Neural crest cell (in vitro differentiated cells): ENCODE data around the gene TAF4. TPM values are rescaled to one million over a fixed set of nuclear protein-coding genes. Genes with fewer than 3 reads are reported as not detected.
A peak's percentile ranks its signal among the peaks of the same experiment; 100 is the strongest.

ENCODE experiments used
- DNase-seq: peaks from one replicate; pipeline ENCODE4 v3.0.0; 2021; ENCODE audit warnings: low read depth, mixed read lengths, low spot score
- H3K27ac Mint-ChIP-seq: one replicate; pipeline ENCODE4 v1.8.0; 2021; ENCODE audit warnings: mild to moderate bottlenecking, mixed read lengths; ENCODE audit not compliant: unreplicated experiment
- H3K27me3 Mint-ChIP-seq: 2 replicates; pipeline ENCODE4 v1.8.0; 2021; ENCODE audit warnings: low read depth, mild to moderate bottlenecking, mixed read lengths
- H3K36me3 Mint-ChIP-seq: 2 replicates; pipeline ENCODE4 v1.8.0; 2021; ENCODE audit warnings: low read depth, mild to moderate bottlenecking, mixed read lengths
- H3K4me1 Mint-ChIP-seq: 2 replicates; pipeline ENCODE4 v1.8.0; 2021; ENCODE audit warnings: mixed read lengths
- H3K4me3 Mint-ChIP-seq: one replicate; pipeline ENCODE4 v1.8.0; 2021; ENCODE audit warnings: mild to moderate bottlenecking, mixed read lengths
- H3K9me3 Mint-ChIP-seq: 2 replicates; pipeline ENCODE4 v1.8.0; 2021; ENCODE audit warnings: mixed read lengths
- total RNA-seq: library from RNA; stranded (reverse); gene quantifications from 2 replicates; pipeline ENCODE4 v1.2.1, GENCODE V29; 2021
- TF ChIP-seq, protein P1 (sequence below): fragments of 200-600 bp; sonication (generic); conservative IDR thresholded peaks from 2 replicates; pipeline ENCODE4 v1.5.0; 2021; ENCODE audit warnings: antibody characterized with exemption, mild to moderate bottlenecking

TAF4 gene
- total RNA-seq, 1 donor from 2014 or later = 33.6 TPM

DNA sequence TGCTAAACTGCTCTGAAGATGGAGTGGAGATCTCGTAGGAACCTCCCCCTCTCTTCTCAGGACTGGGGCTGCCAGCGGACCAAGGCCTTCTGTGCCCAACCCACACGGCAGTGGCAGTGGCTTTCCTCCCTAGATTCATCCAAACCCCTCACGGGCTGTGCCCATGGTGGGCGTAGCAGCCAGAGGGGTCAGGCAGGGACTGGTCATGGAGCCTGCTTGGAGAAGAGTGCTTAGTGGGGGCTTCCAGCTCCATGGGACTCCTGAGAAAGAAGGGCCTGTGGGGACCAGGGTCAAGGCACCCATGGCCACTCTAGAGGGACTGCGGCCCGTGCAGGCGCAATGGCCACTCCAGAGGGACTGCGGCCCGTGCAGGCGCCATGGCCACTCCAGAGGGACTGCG is 86.6 kb downstream of the TAF4 start:
- H3K4me1 Mint-ChIP-seq = peaks cover 22% of the 10 kb centered on the region
- peak overlapping the region; percentile 12 for H3K4me3 Mint-ChIP-seq
- no peaks in the 10 kb centered on the region for H3K27me3 Mint-ChIP-seq
- no peaks in the 10 kb centered on the region for H3K9me3 Mint-ChIP-seq
- TF ChIP-seq, protein P1, sequence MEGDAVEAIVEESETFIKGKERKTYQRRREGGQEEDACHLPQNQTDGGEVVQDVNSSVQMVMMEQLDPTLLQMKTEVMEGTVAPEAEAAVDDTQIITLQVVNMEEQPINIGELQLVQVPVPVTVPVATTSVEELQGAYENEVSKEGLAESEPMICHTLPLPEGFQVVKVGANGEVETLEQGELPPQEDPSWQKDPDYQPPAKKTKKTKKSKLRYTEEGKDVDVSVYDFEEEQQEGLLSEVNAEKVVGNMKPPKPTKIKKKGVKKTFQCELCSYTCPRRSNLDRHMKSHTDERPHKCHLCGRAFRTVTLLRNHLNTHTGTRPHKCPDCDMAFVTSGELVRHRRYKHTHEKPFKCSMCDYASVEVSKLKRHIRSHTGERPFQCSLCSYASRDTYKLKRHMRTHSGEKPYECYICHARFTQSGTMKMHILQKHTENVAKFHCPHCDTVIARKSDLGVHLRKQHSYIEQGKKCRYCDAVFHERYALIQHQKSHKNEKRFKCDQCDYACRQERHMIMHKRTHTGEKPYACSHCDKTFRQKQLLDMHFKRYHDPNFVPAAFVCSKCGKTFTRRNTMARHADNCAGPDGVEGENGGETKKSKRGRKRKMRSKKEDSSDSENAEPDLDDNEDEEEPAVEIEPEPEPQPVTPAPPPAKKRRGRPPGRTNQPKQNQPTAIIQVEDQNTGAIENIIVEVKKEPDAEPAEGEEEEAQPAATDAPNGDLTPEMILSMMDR = no peak
- peaks cover 10% of the 10 kb centered on the region for H3K36me3 Mint-ChIP-seq
- no peak for DNase-seq
- H3K27ac Mint-ChIP-seq = peak overlapping the region; percentile 6

DNA sequence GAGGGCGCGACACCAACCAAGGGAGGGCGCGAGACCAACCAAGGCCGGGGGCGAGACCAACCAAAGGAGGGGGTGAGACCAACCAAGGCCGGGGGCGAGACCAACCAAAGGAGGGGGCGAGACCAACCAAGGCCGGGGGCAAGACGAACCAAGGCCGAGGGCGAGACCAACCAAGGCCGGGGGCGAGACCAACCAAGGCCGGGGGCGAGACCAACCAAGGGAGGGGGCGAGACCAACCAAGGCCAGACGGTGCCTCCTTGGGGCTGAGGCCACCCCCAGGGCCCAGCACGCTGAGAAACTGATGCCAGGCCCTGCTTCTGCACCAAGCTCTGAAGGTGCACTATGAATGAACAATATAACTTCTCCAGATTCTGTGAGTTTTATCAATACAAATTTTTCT is 87.2 kb downstream of the TAF4 start:
- H3K27ac Mint-ChIP-seq = no peak overlapping the region
- no peak for DNase-seq
- H3K9me3 Mint-ChIP-seq = no peaks in the 10 kb centered on the region
- H3K27me3 Mint-ChIP-seq = no peaks in the 10 kb centered on the region
- peaks cover 5% of the 10 kb centered on the region for H3K36me3 Mint-ChIP-seq
- H3K4me3 Mint-ChIP-seq = no peak overlapping the region
- H3K4me1 Mint-ChIP-seq = peaks cover 18% of the 10 kb centered on the region
- TF ChIP-seq, protein P1 = no peak

DNA sequence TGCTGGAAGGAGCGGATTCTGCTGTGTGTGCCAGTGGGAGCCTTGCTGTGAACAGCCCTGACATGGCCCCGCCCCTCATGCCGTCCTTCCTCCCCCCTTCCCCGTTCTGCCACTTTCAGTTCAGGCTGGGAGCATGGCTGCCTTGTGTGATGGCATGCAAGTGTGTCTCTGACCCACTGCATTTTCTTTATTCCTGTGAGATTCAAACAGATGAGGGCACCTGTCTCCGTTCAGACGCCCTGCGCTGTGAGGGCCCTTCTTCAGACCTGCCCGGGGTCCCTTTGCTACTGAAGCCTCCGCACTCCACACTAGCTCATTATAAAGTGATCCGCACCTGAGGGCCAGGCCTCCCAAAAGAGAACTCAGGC is 88.3 kb downstream of the TAF4 start:
- Mint-ChIP-seq H3K27me3 (no peaks in the 10 kb centered on the region), H3K9me3 (no peaks in the 10 kb centered on the region), H3K27ac (no peak overlapping the region), H3K4me1 (peaks cover 18% of the 10 kb centered on the region), H3K4me3 (no peak overlapping the region), H3K36me3 (peaks cover 15% of the 10 kb centered on the region)
- TF ChIP-seq, protein P1 = no peak
- no peak for DNase-seq

DNA sequence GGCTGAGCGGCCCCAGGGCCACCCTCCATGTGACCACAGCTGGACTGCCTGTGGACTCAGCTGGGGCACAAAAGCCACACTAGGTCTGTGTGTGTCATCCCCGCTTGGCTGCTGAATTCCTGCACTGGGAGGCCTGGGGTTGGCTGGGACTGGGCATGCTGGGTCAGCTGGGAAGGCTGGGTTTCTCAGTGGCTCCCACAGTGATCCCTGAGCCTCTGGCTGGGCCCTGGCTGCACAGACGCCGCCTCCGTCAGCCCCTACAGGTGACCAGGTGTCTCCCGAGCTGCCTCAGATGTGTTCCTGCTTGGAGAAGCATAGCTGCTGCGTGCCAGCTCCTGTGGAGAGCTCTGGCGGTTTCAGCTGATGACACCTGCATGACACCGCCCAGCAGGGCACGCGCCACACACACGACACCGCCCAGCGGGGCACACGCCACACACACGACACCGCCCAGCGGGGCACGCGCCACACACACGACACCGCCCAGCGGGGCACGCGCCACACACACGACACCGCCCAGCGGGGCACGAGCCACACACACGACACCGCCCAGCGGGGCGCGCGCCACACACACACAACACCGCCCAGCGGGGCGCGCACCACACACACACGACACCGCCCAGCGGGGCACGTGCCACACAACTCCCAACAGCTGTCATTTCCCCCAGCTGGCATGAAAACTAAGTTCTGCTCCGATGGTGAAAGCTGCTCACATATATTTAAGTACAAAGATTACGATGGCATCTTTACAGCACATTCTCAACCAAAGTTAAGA is 88.8 kb downstream of the TAF4 start:
- Mint-ChIP-seq H3K27ac (no peak overlapping the region), H3K27me3 (no peaks in the 10 kb centered on the region), H3K9me3 (no peaks in the 10 kb centered on the region), H3K36me3 (peaks cover 19% of the 10 kb centered on the region), H3K4me1 (peaks cover 18% of the 10 kb centered on the region), H3K4me3 (no peak overlapping the region)
- no peak for DNase-seq
- TF ChIP-seq, protein P1 = no peak

DNA sequence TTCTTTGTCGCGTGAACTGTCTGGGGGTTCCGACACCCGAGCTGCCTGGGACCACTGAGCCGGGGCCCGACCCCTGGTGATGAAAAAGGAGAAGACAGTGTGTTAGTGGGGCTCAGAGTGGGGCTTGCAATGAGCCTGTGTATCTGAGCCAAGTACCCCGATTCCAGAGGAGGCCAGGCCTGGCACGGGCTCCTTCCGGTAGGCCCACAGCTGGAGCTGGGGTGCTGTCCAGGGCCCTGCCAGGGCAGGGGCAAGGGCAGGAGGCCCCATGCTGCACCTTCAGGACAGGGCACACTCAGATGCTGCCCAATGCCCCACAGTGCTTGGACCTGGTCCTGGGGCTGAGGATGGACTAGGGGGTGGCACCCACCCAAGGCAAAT is 89.4 kb downstream of the TAF4 start:
- Mint-ChIP-seq H3K4me1 (peaks cover 15% of the 10 kb centered on the region), H3K9me3 (no peaks in the 10 kb centered on the region), H3K27ac (peak overlapping the region; percentile 94), H3K36me3 (peaks cover 16% of the 10 kb centered on the region), H3K4me3 (no peak overlapping the region), H3K27me3 (no peaks in the 10 kb centered on the region)
- TF ChIP-seq, protein P1 = no peak
- DNase-seq = no peak
